Skeletal muscle satellite cell (primary cell): Measurements from ENCODE around the gene UNKL.

Source experiments
- H3K27me3 ChIP-seq: 2 replicates; pipeline ENCODE4 v1.7.0; 2013; ENCODE audit warnings: low read length; ENCODE audit not compliant: control insufficient read depth, insufficient read depth
- H3K36me3 ChIP-seq: 2 replicates; pipeline ENCODE4 v1.7.0; 2013; ENCODE audit warnings: mild to moderate bottlenecking, control low read depth, low read length; ENCODE audit not compliant: insufficient read depth
- H3K4me1 ChIP-seq: 2 replicates; pipeline ENCODE4 v1.7.0; 2013; ENCODE audit warnings: low read length; ENCODE audit not compliant: control insufficient read depth, insufficient read depth
- H3K4me2 ChIP-seq: 2 replicates; pipeline ENCODE4 v1.7.0; 2013; ENCODE audit warnings: mild to moderate bottlenecking, low read length
- H3K4me3 ChIP-seq: 2 replicates; pipeline ENCODE4 v1.7.0; 2013; ENCODE audit warnings: low read length
- H3K9ac ChIP-seq: 2 replicates; pipeline ENCODE4 v1.7.0; 2013; ENCODE audit warnings: mild to moderate bottlenecking, low read depth, low read length, moderate library complexity
- H3K9me3 ChIP-seq: replicated peaks from 2 replicates; pipeline ENCODE4 v1.7.0; 2013; ENCODE audit warnings: mild to moderate bottlenecking, control low read depth, low read length

The UNKL gene

DNA sequence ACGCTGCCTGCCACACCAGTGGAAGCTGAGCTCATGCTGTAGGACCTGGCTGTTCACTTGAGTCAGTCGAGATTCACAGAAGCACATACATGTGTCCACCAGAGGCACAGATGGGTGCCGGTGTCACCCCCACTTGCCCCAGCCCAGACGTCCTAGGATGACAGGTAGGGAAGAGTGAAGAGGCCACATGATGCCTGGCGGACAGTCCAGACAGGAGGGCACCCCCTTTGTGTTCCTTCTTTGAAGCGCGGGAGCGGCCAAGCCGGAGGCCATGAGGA is 96.3 kb downstream of the UNKL start:
- Histone ChIP-seq H3K9me3 (no peaks in the 10 kb centered on the region), H3K27me3 (no peaks in the 10 kb centered on the region), H3K9ac (no peak overlapping the region), H3K4me2 (no peak overlapping the region), H3K4me1 (no peaks in the 10 kb centered on the region), H3K36me3 (peaks cover 79% of the 10 kb centered on the region), H3K4me3 (no peak overlapping the region)

GRCh38 chr16:1317479-1318267 is 96.8 kb downstream of the UNKL start:
- H3K27me3 ChIP-seq: no peaks in the 10 kb centered on the region
- H3K4me3 ChIP-seq: no peak overlapping the region
- H3K4me2 ChIP-seq: no peak overlapping the region
- H3K4me1 ChIP-seq: peaks cover 4% of the 10 kb centered on the region
- peaks cover 83% of the 10 kb centered on the region for H3K36me3 ChIP-seq
- no peaks in the 10 kb centered on the region for H3K9me3 ChIP-seq
- H3K9ac ChIP-seq: no peak overlapping the region

- no peaks in the 10 kb centered on the region for H3K27me3 ChIP-seq
- H3K9me3 ChIP-seq: no peaks in the 10 kb centered on the region
- no peak overlapping the region for H3K4me2 ChIP-seq
- H3K36me3 ChIP-seq: peaks cover 81% of the 10 kb centered on the region
- H3K4me3 ChIP-seq: no peak overlapping the region
- H3K9ac ChIP-seq: no peak overlapping the region
- peaks cover 20% of the 10 kb centered on the region for H3K4me1 ChIP-seq
Measured at GRCh38 chr16:1316033-1316405, 98.5 kb downstream of the UNKL start.

DNA sequence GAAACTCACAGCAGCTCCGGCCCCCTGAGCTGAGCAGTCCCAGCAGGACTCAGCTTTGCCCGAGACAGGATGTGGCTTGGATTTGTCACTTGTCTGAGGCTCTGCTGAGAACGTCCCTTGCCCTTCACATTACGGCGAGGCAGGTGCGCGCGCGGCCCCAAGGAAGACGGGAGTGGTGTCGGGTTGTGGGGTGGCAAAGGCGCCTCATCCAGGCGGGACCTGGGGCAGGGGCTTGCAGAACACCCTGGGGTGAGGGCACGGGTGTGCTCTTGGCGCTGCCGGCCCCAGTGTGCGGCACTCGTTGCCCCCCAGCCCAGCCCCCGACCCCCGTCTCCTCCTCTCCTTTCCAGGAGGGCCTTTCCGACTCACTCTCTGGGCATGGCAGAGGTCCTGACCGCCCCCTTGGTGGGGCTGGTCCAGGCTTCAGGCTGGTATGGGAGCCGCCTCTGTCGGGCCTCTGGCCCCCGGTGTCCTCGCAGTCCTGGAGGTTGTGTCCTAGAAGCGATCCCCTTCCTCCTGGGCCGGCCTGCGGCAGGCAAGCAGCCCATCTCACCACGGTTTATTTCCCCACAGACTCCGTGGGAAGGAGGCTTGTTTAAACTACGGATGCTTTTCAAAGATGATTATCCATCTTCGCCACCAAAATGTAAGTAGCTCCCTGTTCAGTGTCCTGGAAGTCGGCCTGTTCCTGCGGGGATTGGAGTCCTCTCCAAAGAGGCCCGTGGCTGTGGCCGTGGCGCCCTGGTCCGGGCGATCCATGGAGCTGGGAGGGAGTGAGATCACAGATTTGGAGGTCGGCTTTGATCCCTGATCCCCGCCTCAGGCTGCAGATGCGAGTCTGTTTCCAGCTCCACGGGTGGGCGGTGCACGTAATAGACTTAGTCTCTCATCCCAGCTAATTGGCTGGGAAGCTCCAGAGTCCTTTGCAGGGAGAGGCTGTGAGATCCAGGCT is 99.1 kb downstream of the UNKL start:
- peaks cover 22% of the 10 kb centered on the region for H3K4me1 ChIP-seq
- no peak overlapping the region for H3K4me3 ChIP-seq
- no peak overlapping the region for H3K4me2 ChIP-seq
- H3K9ac ChIP-seq: no peak overlapping the region
- H3K36me3 ChIP-seq: peaks cover 75% of the 10 kb centered on the region
- H3K9me3 ChIP-seq: no peaks in the 10 kb centered on the region
- H3K27me3 ChIP-seq: no peaks in the 10 kb centered on the region

DNA sequence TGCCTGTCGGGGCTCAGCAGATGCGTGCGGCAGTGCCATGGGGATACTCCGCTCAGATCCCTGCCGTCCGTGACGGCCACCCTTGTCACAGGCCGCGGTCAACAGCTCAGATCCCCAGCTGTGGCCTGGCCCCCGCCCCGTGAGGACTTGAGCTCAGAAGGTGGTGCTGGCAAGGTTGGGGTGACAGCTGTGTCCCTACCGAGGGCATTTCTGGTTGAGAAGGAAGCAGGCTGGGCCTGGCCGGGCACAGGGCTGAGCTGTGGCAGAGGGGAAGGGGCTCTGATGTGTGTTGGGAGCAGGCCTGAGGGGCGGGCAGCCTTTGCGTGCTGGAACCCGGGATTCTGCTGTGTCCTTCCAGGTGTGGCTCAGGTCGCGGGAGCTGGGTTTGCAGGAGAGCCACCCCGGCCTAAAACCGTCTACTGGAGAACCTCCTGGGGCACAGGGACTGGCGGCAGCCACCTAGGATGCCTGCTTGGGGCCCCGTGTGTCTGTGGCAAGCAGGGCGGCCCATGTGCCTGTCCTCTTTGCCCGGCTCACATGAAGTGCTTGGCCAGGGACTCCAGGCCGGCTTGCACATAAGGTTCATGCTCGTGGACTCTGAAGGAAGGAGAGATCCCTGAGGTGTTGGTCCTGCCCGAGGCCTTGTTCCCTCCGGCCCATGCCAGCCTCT is 100.0 kb downstream of the UNKL start:
- peaks cover 67% of the 10 kb centered on the region for H3K36me3 ChIP-seq
- H3K4me3 ChIP-seq: no peak overlapping the region
- H3K27me3 ChIP-seq: no peaks in the 10 kb centered on the region
- no peaks in the 10 kb centered on the region for H3K9me3 ChIP-seq
- peaks cover 22% of the 10 kb centered on the region for H3K4me1 ChIP-seq
- no peak overlapping the region for H3K4me2 ChIP-seq
- H3K9ac ChIP-seq: no peak overlapping the region

- peaks cover 22% of the 10 kb centered on the region for H3K4me1 ChIP-seq
- no peak overlapping the region for H3K4me3 ChIP-seq
- no peaks in the 10 kb centered on the region for H3K27me3 ChIP-seq
- H3K9me3 ChIP-seq: no peaks in the 10 kb centered on the region
- peaks cover 60% of the 10 kb centered on the region for H3K36me3 ChIP-seq
- H3K4me2 ChIP-seq: no peak overlapping the region
- no peak overlapping the region for H3K9ac ChIP-seq
Measured at GRCh38 chr16:1313721-1314369, 100.7 kb downstream of the UNKL start.
